GM18858 (cell line): ENCODE data around the gene FOXD1.

ENCODE experiments used
- ATAC-seq: cut with Tn5 transposase; IDR thresholded peaks from one replicate; pipeline ENCODE4 v1.9.1; 2021; ENCODE audit not compliant: unreplicated experiment

Gene FOXD1

GRCh38 chr5:73441378-73441777 lies 7.2 kb downstream of the FOXD1 start:
- ATAC-seq, result no peak

GRCh38 chr5:73440262-73440661 lies 8.3 kb downstream of the FOXD1 start:
- ATAC-seq, result no peak

- no peak for ATAC-seq
Measured at GRCh38 chr5:73438645-73439470, 9.7 kb downstream of the FOXD1 start.

GRCh38 chr5:73437777-73438644 lies 10.6 kb downstream of the FOXD1 start:
- ATAC-seq, result no peak

- ATAC-seq, result no peak
Measured at GRCh38 chr5:73437101-73437776, 11.3 kb downstream of the FOXD1 start.

GRCh38 chr5:73436535-73437100 lies 12.0 kb downstream of the FOXD1 start:
- no peak for ATAC-seq

GRCh38 chr5:73435759-73436534 lies 12.6 kb downstream of the FOXD1 start:
- ATAC-seq, result no peak

- no peak for ATAC-seq
Measured at GRCh38 chr5:73434907-73435306, 13.7 kb downstream of the FOXD1 start.

GRCh38 chr5:73434461-73434860 lies 14.1 kb downstream of the FOXD1 start:
- no peak for ATAC-seq

- ATAC-seq, result no peak
Measured at GRCh38 chr5:73433982-73434342, 14.6 kb downstream of the FOXD1 start.

GRCh38 chr5:73433272-73433981 lies 15.2 kb downstream of the FOXD1 start:
- no peak for ATAC-seq

- ATAC-seq, result no peak
Measured at GRCh38 chr5:73431204-73431851, 17.2 kb downstream of the FOXD1 start.

- no peak for ATAC-seq
Measured at GRCh38 chr5:73426034-73426433, 22.5 kb downstream of the FOXD1 start.

GRCh38 chr5:73424556-73424977 lies 24.0 kb downstream of the FOXD1 start:
- ATAC-seq, result no peak

GRCh38 chr5:73422164-73422563 lies 26.4 kb downstream of the FOXD1 start:
- ATAC-seq, result no peak

- ATAC-seq, result no peak
Measured at GRCh38 chr5:73420666-73421065, 27.9 kb downstream of the FOXD1 start.

- no peak for ATAC-seq
Measured at GRCh38 chr5:73419465-73420390, 28.8 kb downstream of the FOXD1 start.

GRCh38 chr5:73419117-73419464 lies 29.5 kb downstream of the FOXD1 start:
- no peak for ATAC-seq
